NCI-H2227 treated with DMSO at 0.1 percent for 48 hours (cell line): ENCODE data around the gene NCOA7.
"Not testable (repeated sequence)": the region's sequence is repeated elsewhere in the genome, so short reads cannot be mapped to it uniquely, and the experiment has no call there.

ENCODE experiments used
- DNase-seq: peaks from one replicate; lab custom pipeline; 2025; lab: John Stamatoyannopoulos, UW

The NCOA7 gene

DNA sequence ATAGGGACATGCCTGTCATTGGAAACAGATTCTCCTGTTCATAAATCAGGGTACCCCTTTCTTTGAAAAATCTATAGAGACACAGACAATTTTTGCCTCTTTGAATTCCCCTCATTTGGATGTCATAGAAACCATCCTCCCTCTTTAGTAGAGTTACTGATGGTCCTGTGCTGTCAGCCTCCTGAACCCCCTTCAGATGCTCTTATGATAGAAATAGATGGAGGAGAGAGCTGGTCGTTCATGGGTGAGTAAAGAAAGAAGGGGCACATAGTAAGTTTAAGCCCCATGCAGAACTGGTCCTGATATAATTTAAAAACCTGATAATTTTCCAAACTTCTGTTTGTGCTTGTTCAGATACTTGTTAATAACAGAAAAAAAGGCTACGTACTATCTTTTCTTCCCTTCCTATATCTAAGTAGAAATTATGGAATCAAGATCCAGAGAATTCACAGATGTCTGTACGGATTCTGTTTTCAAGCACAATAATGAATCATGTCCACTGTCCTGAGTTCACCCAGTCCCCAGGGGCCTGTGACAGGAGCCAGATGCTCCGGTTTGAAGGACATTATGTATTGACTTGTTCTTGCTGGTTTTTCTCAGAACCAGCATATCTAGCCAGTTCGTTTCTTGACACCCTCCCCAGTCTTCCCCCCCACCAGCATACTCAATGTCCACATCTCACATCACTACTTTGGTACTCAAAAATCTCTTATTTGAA, 78.1 kb downstream of the NCOA7 start:
- DNase-seq: no peak

DNA sequence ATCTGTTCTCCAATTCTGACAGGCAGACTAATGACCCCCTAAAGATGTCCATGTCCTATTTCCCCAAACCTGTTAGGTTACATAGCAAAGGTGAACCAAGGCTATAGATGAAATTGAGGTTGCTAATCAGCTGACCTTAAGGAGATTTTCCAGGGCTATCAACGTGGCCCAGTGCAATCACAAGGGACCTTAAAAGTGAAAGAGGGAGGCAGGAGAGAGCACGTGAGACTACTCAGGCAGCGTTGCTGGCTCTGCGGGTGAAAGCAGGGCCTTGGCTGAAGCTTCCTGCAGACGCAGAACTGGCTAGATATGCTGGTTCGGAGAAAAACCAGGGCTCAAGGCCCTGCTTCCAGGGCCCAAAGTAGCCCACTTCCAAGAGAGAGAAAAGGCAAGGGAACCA, 78.7 kb downstream of the NCOA7 start:
- DNase-seq: no peak

DNA sequence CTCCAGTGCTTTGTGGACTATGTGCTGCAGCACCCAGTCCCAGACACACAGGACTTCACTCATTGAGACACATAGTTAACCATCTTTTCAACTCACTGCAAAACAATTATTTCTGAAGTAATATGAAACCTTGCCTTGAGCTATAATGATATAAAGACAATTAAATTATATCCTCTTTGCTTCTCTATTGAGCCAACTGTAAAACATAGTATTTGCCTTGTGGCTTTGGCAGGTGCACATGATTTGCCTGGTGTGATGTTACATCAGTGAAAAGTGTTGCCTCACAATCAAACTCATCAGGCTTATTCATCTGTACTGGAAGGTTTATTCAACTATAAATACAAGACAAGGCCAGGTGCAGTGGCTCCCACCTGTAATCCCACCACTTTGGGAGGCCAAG, 80.6 kb downstream of the NCOA7 start:
- no peak for DNase-seq

DNA sequence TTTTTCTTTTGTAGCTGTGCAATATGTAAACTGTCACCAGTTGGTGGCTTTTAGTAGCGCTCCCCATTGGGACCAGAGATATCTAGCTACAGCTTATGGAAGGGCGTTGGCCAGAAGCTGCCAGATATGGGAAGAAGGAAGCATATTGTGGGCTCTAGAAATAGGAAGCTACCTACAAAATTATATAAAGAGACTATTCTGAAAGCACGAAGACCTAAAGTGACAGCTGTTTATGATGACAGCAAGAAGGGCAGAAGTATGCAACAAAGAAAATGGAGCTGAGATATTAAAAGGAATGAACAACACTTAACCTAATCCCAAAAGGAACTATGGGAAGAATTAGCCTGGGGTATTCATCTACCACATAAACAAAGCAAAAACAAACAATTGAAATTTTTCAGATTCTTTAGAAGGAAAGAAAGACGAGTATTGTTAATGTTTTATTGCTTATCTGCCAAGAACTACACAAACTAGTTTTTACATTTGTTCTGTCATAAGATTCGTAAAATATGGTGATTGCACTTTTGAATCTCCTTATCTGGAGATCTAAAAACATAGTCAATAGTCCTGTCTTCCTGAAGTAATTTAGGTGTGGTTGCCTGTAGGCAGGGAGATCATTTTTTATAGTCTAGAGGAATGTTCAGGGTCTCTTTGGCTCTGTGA, 81.6 kb downstream of the NCOA7 start:
- DNase-seq: no peak

DNA sequence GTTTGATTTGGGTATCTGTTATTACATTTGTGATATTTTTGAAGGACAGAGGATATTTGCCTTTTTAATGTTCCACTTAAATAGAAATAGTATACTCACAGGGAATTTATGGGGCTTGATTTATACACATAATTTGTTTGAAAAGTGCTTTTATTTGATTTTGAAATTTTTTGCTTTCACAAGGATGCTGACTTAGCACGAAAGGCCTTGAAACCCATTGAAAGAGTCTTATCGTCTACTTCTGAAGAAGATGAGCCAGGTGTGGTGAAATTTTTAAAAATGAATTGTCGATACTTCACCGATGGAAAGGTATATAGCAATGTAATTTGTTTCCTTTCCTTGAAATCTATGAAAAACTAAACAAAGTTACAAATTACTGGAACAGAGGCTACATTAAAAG, 91.5 kb downstream of the NCOA7 start:
- no peak for DNase-seq

DNA sequence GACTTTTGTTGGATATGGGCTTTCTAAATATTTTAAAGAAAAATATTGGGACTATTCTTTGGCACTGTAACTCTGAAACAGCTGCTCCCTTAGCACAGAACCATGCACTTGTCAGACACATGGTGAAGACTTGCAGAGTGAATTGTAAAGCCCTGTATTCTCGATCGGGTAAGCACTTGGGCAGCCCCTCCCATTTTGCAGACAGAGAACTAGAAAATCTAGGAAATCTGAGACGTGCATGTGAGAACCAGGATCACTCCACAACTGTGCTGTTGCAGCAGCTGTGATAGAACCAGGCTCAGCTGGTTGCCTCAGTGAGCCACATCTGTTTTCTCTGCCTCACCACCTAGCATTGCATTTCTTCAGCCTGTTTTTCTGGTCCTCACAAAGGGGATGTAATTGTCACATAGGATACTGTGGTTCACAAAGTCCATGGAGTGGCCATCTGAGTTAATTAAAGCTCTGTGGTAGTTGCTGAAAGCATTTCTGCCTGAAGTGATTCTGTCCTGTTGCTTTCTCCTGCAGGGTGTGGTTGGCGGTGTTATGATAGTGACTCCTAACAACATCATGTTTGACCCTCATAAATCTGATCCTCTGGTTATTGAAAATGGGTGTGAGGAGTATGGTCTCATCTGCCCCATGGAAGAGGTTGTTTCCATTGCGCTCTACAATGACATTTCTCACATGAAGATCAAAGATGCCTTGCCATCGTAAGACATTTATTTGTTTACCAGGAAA, 94.0 kb downstream of the NCOA7 start:
- DNase-seq: no peak

DNA sequence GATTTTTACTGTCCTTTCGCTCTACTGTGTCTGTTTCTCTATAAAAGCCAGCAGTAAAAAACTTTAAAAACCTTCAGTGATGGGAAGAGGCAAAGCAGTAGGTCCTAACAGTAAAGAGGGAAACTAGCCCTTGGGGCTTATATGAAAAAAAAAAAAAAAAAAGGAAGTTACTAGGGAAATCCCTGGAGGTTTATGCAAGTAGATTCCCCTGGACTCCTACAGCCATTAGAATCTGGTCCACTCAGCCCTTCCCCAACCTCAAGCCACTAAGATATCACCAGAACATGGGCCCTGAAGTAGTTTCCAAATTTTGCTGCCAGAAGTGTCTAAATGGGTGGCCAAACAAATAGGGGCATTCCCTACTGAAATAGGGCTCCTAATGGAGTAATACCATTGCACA, 95.3 kb downstream of the NCOA7 start:
- no peak for DNase-seq

DNA sequence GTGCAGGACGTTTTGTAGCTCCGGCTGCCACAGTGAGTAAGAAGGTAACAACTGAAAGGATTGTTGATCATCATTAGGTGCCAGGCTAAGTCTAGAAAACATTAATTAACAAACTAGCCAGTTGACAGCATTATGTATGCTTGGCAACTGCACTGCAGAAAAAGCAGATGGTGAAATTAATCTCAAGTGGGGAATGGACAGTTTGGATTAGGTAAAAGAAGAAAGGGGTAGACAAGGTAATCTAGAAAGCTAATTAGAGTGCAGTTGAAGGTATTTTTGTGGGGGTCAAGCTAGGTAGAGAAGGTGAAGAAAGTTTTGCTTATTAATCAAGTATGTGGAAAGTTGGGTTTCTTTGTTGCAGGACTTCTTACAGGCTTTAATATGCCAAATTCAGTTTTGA, 96.2 kb downstream of the NCOA7 start:
- no peak for DNase-seq

DNA sequence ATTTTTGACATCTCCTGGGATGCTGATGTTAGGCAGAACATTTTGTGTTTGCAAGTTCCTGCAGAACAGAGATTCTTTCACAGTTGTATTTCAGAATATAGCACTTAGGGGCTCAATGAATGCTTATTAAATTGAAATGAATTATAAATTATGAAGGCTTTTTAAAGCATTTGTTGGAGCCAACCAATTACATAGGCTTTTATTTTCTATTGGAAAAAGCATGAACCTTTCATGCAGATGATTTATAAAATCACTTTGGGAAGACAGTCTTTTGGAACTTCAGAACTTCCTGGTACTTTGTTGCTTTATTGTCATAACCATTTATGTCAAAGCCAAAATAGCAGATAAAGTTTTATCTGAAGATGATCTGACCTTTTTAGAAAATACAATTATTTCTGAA, 96.6 kb downstream of the NCOA7 start:
- no peak for DNase-seq

DNA sequence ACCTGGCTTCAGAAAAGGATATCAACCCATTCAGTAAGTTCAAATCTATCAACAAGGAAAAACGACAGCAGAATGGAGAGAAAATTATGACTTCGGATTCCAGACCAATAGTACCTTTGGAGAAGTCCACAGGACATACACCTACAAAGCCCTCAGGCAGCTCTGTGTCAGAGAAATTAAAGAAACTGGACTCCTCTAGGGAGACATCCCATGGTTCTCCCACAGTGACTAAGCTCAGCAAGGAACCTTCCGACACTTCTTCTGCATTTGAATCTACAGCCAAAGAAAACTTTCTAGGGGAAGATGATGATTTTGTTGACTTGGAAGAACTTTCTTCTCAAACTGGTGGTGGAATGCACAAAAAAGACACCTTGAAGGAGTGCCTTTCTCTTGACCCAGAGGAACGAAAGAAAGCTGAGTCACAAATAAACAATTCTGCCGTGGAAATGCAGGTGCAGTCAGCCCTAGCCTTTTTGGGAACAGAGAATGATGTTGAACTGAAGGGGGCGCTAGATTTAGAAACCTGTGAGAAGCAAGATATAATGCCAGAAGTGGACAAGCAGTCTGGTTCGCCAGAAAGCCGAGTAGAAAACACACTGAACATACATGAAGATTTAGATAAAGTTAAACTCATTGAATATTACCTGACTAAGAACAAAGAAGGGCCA, 98.4 kb downstream of the NCOA7 start:
- DNase-seq: no peak

DNA sequence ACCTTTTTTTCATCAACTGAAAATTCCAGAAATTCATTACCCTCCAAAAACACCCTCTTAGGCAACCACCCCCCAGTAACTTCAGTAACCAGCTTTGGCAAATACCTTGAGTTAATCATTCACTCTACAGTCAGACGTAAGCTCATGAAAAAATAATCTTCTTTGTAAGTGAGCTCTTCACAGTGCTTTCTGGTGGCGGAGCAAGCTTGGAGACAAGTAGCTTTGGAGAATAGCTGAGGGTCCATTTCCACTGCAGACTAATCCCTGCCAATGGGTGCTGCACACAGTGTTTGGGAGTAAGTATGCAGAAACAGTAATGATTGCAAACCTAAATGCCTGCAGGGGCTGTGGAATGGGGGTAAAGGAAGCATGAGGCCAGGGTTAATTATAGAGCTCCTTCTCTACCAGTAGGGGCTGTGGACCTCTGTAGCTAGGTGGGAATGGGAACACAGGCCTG, 109.0 kb downstream of the NCOA7 start:
- no peak for DNase-seq

DNA sequence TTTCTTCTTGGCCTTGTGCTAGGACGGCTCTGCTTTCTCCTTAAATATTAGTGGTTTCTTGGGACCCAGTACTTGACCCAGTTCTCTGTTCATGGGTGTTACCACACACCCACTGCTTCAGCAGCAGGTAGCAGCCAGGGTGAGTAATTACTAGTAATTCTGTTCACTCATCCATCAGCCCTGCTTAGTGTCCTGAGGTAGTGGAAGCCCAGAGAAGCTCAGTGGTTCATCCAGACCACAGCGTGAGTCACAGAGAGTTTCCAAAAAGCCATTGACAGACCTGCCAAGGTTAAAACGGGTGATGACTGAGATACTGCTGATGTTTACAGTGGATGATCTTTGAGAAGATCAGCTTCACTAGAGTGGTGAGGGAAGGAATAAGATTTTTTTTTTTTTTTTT, 114.1 kb downstream of the NCOA7 start:
- no peak for DNase-seq

DNA sequence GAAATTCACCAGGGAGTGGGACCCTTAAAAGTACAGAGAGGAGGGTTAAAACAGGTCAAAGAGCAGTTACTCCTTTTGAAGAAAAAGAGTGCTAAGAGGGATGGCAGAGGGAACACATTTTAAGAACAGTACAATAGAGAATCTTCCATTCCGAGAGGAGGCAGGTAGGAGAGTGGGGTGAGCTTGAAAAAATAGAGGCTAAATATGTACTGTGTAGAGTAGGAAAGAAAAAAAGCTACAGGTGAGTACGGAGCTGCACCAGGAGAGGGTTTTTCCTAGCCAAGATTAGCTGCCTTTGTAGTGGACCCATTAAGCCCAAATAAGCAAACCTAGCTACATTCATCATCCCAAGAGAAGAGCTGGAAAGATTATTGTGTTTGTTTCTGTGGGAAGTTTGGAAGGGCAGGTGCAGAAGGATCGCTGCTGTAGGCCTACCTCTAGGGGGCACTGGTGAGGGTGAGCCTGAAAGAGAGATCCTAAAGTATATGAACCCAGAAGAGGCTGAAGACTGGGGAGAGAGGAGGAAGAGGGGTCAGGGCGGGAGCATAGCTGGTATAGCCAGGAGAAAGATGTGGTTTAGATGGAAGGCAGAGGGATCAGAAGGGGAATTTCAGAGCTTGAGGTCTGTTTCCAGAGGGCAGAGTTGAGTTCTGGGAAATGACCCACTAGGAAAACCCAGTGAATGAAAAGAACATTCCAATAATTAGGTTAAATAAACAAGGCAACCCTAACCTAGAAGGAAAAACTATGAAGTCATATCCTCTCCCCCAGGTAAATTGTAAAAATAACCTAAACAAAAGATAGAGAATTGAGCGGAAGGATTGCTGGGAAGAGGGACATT, 115.6 kb downstream of the NCOA7 start:
- no peak for DNase-seq

DNA sequence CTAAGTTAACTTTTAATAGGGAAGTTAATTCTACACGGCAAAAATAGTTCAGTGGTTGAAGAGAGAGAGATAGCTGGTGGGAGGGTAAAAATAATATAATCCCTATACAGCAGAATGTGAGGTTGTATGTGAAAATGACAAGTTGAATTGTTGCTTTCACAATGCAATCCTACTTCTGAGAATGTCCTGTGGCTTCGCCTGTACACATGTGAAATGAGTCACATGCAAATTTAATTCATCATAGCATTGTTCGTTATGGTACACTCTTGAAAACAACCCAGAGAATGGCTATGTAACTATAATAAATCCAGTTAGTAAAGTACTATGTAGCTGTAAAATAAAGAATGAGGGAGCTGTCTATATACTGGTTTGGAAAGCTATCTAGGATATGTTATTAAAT, 119.8 kb downstream of the NCOA7 start:
- DNase-seq: no peak

DNA sequence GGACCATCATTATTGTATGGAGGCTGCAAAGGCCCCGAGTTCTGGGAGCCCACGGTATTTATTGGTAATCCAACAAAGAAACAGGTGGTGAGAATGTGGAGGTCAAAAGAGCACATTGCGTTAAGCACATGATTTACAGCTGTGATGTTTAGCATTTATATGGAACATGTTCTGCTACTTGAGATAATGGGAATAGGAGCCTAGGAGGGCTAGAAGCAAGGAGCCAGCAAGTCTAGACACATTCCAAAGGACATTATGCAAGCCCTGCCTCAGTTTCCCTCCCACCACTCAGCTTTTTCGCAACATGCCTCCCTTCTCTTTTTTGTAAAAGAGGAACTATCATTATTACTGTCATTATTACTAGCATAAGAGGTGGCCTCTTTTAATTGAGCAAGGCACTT, 120.3 kb downstream of the NCOA7 start:
- peak; percentile 38 for DNase-seq

DNA sequence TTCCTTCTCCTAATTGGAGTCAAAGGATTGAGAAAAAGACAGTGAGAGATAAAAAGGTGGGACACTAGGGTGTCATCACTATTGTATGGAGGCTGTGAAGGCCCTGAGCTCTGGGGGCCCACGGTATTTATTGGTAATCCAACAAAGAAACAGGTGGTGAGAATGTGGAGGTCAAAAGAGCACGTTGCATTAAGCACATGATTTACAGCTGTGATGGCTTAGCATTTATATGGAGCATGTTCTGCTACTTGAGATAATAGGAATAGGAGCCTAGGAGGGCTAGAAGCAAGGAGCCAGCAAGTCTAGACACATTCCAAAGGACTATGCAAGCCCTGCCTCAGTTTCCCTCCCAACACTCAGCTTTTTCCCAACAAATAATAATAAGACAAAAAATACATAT, 121.7 kb downstream of the NCOA7 start:
- not testable (repeated sequence) for DNase-seq

DNA sequence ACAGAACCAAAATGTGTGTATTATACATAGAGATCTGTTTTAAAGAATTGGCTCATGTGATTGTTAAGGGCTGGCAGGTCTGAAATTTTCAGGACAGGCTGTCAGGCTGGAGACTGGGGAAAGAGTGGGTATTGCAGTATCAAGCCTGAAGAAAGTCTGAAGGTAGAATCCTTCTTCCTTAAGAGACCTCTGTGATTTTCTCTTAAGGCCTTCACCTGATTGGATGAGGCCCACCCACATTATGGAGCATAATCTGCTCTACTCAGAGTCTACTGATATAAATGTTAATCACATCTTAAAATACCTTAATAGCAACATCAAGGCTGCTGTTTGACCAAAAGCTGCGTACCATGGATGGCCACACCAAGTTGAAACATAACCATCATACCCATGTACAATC, 122.4 kb downstream of the NCOA7 start:
- DNase-seq: no peak

DNA sequence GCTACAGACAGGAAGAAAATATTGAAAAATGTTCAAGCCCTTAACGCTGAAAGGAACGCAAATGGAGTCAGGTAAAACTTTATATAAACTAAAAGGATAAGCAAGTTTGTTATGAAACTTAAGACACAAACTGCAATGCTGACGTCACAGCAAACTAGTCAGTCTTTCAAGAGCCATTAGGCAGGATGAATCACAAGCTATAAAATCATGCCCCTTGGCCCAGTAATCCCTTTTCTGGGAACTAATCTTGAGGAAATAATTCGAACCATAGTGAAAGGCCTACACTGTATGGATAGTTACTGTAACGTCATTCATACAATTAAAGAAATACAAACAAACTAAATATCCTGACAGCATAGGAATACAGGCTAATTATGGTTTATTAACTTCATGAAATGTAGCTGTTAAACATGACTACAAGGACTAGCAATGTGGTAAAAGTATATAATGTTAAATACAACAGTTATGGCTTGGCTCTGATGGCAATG, 123.1 kb downstream of the NCOA7 start:
- DNase-seq: no peak

DNA sequence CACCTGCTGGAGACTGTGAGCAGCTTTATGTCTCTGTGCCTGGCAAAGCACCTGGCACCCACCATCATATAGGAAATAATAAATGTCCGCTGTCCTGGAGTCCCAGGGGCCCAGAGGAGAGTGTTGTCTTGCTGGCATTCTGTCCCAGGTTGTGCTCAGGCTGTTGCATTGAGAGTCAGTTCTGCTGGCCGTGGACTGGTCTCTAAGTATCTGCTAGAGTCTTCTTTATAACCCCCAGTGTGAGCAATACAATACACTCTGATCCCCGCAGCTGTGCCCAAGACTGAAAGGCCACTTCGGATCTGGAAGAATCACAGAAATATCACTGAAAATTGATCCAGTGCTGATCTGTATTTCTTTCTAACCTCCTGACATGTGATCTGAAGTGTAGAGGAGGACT, 127.5 kb downstream of the NCOA7 start:
- no peak for DNase-seq

DNA sequence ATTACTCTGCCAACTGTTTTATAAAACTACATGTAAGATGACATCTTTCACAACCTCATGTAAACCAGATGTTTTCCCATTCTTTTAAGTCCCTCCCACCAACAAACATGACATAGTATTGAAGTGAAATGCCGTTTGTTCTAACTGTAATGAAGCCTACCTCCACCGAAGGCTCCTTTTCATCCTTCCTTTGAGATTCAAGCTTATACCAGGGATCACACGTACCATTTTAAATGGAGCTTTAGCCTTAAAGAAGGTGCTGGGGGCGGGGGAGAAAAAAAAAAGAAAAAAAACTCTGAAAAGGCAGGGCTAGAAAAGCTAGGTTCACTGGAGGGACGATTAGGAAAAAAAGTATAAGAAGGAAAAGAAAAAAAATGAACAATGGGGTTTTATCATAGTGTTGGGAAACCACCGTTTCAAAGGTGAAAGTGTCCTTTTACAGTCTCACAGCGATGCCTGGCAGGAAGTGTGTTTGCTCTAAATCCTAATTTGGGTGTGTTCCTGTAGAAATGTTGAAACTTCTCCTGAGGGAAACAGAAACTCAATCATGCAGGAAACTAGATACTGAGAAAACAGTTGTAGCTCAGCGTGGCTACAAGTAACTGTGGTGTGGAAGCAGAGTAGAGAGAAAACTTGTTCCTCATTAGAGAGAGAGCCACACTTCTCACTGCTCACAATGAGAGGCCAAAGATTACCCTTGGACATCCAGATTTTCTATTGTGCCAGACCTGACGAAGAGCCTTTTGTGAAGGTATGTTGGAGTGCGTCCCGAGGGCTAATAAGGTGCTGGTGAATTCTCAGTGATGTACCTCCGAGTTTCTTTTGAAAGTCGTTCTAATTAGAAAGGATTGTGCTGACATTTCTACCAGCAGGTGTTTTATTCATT, 128.2 kb downstream of the NCOA7 start:
- DNase-seq: no peak

DNA sequence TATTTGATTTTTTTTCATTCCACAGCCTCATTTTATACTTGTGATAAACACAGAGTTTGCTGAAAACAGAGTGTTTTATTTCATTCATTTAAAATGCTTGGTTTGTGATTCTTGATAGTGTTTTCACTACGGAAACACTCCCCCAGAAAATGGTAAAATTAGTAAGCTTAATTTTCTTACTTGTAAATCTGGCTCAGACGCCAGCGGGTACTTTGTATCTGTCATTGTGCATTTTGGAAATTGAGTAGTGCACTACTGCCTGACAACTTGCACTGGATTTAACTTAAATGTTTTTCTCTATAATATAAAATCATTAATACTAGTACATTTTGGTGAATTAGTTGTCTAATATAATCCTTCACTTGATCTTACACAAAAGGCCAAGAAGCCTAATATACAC, 128.9 kb downstream of the NCOA7 start:
- no peak for DNase-seq
